Adrenal gland (tissue), 5 donors: ENCODE data around the gene DMRTB1.

Source experiments
- CTCF ChIP-seq, 6 experiments: fragments of 450-650 bp in 4 of 6; fragments of 200-600 bp in 2 of 6; sonication (generic) in 1 of 6; IDR thresholded peaks; 1 replicate in 5 of 6; 2 replicates in 1 of 6; pipeline versions ENCODE4 v1.5.1 to v1.8.0; 2016 to 2021; ENCODE audit warnings: antibody characterized with exemption in 6 of 6, mild to moderate bottlenecking in 2 of 6, moderate library complexity in 1 of 6
- POLR2A ChIP-seq, 2 donors: fragments of 450-650 bp; IDR thresholded peaks; one replicate each; pipeline ENCODE4 v1.6.1; 2017; ENCODE audit warnings: antibody characterized with exemption in 2 of 2, mild to moderate bottlenecking in 2 of 2, moderate library complexity in 1 of 2
- donor health status: DM: no; HTN: no; CAD: no.

- TF ChIP-seq CTCF (IDR thresholded peaks at IDR 0.05) (no peak), POLR2A (IDR thresholded peaks at IDR 0.05) (no peak)
These were observed 40.3 kb downstream of the DMRTB1 start for GRCh38 chr1:53499257-53500203.
